Measurements from ENCODE around the gene PLK2.

Gene PLK2

DNA sequence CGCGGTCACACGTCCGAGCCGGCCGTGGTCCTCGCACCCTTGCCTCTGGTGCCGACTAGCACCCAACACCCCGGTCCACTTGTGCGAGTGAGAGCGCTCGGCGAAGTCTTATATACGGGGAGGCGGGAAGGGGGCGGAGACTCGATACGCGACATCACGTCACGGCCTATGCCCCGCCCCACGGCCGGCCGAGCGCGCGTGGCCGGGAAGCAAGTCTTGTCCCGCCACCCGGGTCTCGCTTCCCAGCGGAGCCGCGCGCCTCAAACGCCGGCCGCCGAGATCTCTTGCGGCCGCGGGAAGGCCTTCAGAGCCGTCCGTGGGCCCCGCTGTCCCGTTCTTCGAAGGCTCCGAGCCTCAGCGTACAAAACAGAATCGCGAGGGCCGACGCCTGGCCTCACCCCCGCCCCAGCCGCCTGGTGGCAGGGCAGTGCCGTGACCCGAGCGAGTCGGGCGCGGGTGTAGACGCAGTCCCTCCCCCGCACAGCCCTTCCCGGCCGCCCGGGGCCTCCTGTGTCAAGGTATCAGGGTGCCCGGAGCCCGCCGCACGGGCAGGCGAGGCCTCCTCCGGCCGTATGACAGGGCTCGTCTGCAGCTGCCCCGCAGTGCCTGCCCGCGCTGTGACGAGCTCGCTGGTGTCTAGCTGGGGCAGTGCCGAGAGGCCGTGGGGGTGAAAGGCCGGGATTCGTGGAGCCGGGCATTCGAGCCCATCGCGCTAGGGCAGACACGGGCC is at the start of gene PLK2:
Gene PLK2 (minus strand): TSS at position 85 of the 730 bp plus-strand sequence. CDS start 127 bp downstream, outside the sequence.
- DNase-seq (ENCODE audit: low read depth), result peak; percentile 83
- TF ChIP-seq CTCF (conservative IDR thresholded peaks at IDR 0.05; ENCODE audit: control insufficient read depth, insufficient read depth, low read depth, low read length), result no peak
- peak within 1 kb of the TSS; percentile 71 for H3K4me3 ChIP-seq (ENCODE audit: control insufficient read depth, low read depth, low read length)

- no peak for DNase-seq (ENCODE audit: low read depth)
- no peak overlapping the region for H3K4me3 ChIP-seq (ENCODE audit: control insufficient read depth, low read depth, low read length)
- TF ChIP-seq CTCF (conservative IDR thresholded peaks at IDR 0.05; ENCODE audit: control insufficient read depth, insufficient read depth, low read depth, low read length), result no peak
Observed at GRCh38 chr5:58507715-58508114, 47.8 kb upstream of the PLK2 start.

DNA sequence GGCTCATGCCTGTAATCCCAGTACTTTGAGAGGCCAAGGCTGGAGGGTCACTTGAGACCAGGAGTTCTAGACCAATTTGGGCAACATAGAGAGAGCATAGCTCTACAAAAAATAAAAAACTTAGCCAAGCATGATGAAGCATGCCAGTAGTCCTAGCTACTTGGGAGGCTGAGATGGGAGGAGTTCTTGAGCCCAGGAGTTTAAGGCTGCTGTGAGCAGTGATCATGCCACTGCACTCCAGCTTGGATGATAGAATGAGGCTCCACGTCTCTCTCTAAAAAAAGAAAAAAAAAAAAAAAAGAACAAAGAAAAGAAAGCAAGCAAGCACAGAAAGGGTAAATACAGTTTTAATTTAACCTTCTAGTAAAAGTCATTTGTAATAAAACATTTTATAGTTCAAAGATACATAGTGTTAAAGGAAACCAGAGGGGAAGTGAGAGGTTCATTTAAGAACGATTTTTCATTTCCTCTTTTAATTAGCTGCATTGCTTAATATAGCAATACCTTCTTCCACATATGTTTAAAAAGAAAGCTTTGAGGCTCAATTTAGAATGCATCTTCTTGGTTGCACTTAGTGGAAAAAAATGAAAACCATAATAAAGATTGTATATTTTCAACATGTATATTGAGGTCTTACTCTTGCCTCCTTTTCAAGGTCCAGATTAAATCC is 46.2 kb upstream of the PLK2 start:
- TF ChIP-seq CTCF (conservative IDR thresholded peaks at IDR 0.05; ENCODE audit: control insufficient read depth, insufficient read depth, low read depth, low read length), result no peak
- no peak for DNase-seq (ENCODE audit: low read depth)
- H3K4me3 ChIP-seq (ENCODE audit: control insufficient read depth, low read depth, low read length), result no peak overlapping the region

GRCh38 chr5:58505502-58505901 is 45.6 kb upstream of the PLK2 start:
- no peak for TF ChIP-seq CTCF (conservative IDR thresholded peaks at IDR 0.05; ENCODE audit: control insufficient read depth, insufficient read depth, low read depth, low read length)
- no peak overlapping the region for H3K4me3 ChIP-seq (ENCODE audit: control insufficient read depth, low read depth, low read length)
- no peak for DNase-seq (ENCODE audit: low read depth)

GRCh38 chr5:58504766-58505165 is 44.9 kb upstream of the PLK2 start:
- H3K4me3 ChIP-seq (ENCODE audit: control insufficient read depth, low read depth, low read length), result no peak overlapping the region
- no peak for TF ChIP-seq CTCF (conservative IDR thresholded peaks at IDR 0.05; ENCODE audit: control insufficient read depth, insufficient read depth, low read depth, low read length)
- no peak for DNase-seq (ENCODE audit: low read depth)

- no peak overlapping the region for H3K4me3 ChIP-seq (ENCODE audit: control insufficient read depth, low read depth, low read length)
- DNase-seq (ENCODE audit: low read depth), result no peak
- no peak for TF ChIP-seq CTCF (conservative IDR thresholded peaks at IDR 0.05; ENCODE audit: control insufficient read depth, insufficient read depth, low read depth, low read length)
Observed at GRCh38 chr5:58503390-58504046, 43.6 kb upstream of the PLK2 start.

Data from fibroblast of mammary gland (primary cell).